Measurements from ENCODE around the gene BTBD9. TPM values are rescaled to one million over a fixed set of nuclear protein-coding genes. Genes with fewer than 3 reads are reported as not detected.
A peak's percentile ranks its signal among the peaks of the same experiment; 100 is the strongest.

BTBD9 gene
- total RNA-seq, 1 donor from 2014 or later = 4.5 TPM

DNA sequence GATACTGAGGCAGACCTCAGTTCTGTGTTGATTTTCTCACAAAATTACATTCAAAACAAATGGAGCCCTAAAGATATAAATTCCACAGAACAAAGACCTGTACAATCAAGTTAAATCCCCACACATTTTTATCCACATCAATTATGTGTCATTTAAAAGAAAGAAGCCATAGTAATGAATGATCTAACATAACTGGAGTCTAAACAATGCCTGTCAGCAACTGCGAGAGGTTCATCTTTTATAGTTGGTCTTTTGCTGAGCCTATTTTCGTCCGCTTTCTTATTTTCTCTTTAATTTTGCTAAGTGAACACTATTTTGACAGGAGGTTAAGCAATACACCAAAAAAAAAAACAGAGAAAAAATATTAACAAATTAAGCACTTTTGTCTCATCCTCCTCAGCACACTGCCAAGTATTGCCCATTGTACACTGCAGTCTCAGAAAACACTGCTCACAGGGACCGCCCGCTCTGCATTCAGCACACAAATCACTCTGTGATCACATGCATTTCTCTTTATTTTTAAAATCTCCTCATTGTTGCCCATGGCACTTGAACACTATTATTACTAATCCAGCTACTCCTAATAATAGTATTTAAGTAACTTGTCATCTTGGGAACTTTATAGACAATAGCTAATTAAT is 140.8 kb downstream of the BTBD9 start:
- TF ChIP-seq, protein P1, sequence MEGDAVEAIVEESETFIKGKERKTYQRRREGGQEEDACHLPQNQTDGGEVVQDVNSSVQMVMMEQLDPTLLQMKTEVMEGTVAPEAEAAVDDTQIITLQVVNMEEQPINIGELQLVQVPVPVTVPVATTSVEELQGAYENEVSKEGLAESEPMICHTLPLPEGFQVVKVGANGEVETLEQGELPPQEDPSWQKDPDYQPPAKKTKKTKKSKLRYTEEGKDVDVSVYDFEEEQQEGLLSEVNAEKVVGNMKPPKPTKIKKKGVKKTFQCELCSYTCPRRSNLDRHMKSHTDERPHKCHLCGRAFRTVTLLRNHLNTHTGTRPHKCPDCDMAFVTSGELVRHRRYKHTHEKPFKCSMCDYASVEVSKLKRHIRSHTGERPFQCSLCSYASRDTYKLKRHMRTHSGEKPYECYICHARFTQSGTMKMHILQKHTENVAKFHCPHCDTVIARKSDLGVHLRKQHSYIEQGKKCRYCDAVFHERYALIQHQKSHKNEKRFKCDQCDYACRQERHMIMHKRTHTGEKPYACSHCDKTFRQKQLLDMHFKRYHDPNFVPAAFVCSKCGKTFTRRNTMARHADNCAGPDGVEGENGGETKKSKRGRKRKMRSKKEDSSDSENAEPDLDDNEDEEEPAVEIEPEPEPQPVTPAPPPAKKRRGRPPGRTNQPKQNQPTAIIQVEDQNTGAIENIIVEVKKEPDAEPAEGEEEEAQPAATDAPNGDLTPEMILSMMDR (IDR thresholded peaks at IDR 0.05; ENCODE audit: insufficient read depth, low read length, severe bottlenecking) = no peak
- FAIRE-seq (no peak), DNase-seq (ENCODE audit: low read depth) (no peak)
- H3K4me3 ChIP-seq (ENCODE audit: low read depth, low read length) = no peak overlapping the region
- no peaks in the 10 kb centered on the region for H3K27me3 ChIP-seq (ENCODE audit: control insufficient read depth, insufficient read depth, low read length)
- H3K36me3 ChIP-seq (ENCODE audit: control insufficient read depth, insufficient read depth, low read length) = no peaks in the 10 kb centered on the region

DNA sequence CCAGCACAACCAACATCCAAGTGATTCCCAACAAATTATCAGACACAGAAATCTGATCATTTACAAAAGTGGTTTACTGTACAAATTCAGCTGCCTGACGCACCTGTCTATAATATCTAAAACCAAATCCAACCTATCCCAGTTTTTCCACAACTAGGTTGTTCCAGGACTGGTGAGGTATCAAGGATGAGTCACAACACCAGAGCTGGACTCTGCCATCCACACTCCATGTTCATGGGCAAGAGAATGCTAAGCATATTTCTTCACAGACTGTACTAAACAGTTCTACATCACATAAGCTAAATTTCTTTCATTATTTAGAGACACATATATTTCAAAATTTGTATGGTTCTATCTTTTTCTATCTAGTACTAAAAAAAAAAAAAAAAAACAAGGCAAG is 141.6 kb downstream of the BTBD9 start:
- H3K36me3 ChIP-seq (ENCODE audit: control insufficient read depth, insufficient read depth, low read length) = no peaks in the 10 kb centered on the region
- FAIRE-seq (no peak), DNase-seq (ENCODE audit: low read depth) (peak; percentile 37)
- TF ChIP-seq, protein P1 (IDR thresholded peaks at IDR 0.05; ENCODE audit: insufficient read depth, low read length, severe bottlenecking) = no peak
- no peak overlapping the region for H3K4me3 ChIP-seq (ENCODE audit: low read depth, low read length)
- no peaks in the 10 kb centered on the region for H3K27me3 ChIP-seq (ENCODE audit: control insufficient read depth, insufficient read depth, low read length)

DNA sequence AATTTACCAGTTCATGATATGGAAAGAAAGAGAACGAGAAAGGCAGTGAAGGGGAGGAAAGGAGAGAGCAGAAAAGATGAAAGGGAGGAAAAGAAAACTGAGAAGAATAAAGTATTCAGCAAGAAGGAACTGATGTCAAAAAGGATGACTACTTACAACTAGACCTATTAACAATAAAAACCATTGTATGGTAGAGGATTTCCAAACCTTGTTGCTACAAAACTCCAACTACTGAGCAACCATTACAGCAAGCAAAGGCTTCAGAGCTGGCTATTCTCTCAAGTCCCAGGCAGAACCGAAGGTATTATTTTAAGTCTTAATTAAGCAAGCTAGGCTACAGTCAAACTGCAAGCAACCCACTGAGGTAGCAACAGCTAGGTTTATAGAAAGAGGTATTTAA is 142.2 kb downstream of the BTBD9 start:
- DNase-seq (ENCODE audit: low read depth) (no peak), FAIRE-seq (no peak)
- Histone ChIP-seq H3K4me3 (ENCODE audit: low read depth, low read length) (no peak overlapping the region), H3K36me3 (ENCODE audit: control insufficient read depth, insufficient read depth, low read length) (no peaks in the 10 kb centered on the region), H3K27me3 (ENCODE audit: control insufficient read depth, insufficient read depth, low read length) (no peaks in the 10 kb centered on the region)
- TF ChIP-seq, protein P1 (IDR thresholded peaks at IDR 0.05; ENCODE audit: insufficient read depth, low read length, severe bottlenecking) = no peak

DNA sequence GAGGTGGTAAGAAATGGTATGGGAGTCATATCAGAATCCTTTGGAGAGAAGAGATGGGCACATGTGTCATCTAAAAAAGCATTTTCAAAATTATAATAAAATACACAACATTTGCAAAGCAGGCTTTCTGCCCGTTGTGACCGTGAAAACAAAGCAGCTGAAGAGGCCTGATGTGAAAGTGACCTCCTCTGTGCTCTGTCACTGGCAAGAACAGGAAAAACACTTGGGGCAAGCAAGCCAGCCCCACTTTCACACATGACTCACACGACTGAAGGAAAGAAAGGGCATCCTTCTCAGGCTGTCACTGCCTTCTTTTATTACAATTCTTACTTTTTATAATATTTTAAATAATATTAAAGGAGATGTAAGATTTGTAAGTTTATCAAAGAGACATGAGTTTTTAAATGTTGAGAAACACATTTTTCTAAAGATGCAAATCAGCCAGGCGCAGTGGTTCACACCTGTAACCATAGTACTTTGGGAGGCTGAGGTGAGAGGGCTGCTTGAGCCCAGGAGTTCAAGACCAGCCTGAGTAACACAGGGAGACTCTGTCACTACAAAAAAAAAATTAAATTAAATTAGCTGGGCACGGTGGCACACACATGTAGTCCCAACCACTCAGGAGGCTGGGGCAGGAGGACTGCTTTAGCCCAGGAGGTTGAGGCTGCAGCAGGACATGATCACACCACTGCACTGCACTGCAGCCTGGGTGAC is 143.7 kb downstream of the BTBD9 start:
- H3K4me3 ChIP-seq (ENCODE audit: low read depth, low read length) = no peak overlapping the region
- no peak for DNase-seq (ENCODE audit: low read depth)
- H3K27me3 ChIP-seq (ENCODE audit: control insufficient read depth, insufficient read depth, low read length) = no peaks in the 10 kb centered on the region
- TF ChIP-seq, protein P1 (IDR thresholded peaks at IDR 0.05; ENCODE audit: insufficient read depth, low read length, severe bottlenecking) = no peak
- no peak for FAIRE-seq
- H3K36me3 ChIP-seq (ENCODE audit: control insufficient read depth, insufficient read depth, low read length) = no peaks in the 10 kb centered on the region

DNA sequence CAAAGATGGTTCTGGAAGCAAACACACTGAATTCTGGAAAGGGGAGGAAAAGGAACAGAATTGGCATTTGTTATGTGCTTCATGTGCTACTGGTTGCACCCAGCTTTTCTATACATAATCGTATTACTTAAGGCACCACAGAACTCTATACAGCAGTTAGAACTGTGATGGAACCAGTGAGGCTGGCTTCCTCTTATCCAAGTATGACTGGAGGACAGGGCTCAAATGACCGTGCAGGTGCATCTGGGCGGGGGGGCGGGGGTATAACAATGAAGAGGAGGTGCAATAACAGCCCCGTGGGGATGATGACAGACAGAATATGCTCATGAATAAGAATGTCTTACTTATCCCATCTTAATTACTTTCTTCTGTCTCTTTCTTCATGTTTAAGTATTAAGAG is 144.2 kb downstream of the BTBD9 start:
- FAIRE-seq = no peak
- no peak overlapping the region for H3K4me3 ChIP-seq (ENCODE audit: low read depth, low read length)
- TF ChIP-seq, protein P1 (IDR thresholded peaks at IDR 0.05; ENCODE audit: insufficient read depth, low read length, severe bottlenecking) = no peak
- no peak for DNase-seq (ENCODE audit: low read depth)
- H3K27me3 ChIP-seq (ENCODE audit: control insufficient read depth, insufficient read depth, low read length) = no peaks in the 10 kb centered on the region
- no peaks in the 10 kb centered on the region for H3K36me3 ChIP-seq (ENCODE audit: control insufficient read depth, insufficient read depth, low read length)

All from bronchial epithelial cell (primary cell).